ENCODE data around the gene PAK6. TPM values are rescaled to one million over a fixed set of nuclear protein-coding genes. Genes with fewer than 3 reads are reported as not detected.
A peak's percentile ranks its signal among the peaks of the same experiment; 100 is the strongest.

The PAK6 gene
- total RNA-seq, 4 donors from 2014 or later: 0.94 to 4.6 (median 1.6) TPM

GRCh38 chr15:40307421-40308211, 68.8 kb downstream of the PAK6 start, which contains the start of gene PLCB2:
Gene PLCB2 (minus strand): TSS chr15:40307935. CDS start chr15:40307672, 263 bp downstream.
- TF ChIP-seq EP300 (IDR thresholded peaks at IDR 0.05) (no peak), CTCF (IDR thresholded peaks at IDR 0.05) (no peak), POLR2AphosphoS5 (IDR thresholded peaks at IDR 0.05) (no peak), POLR2A (IDR thresholded peaks at IDR 0.05) (no peak)
- Histone ChIP-seq H3K27me3 (peaks cover 10% of the 10 kb centered on the region), H3K4me3 (peak within 1 kb of the TSS in 1 of 2 donors; percentile 40), H3K27ac (peak within 1 kb of the TSS in 2 of 4 donors; percentile 14 to 65), H3K4me1 (peaks cover 0 to 10% (median 0%) of the 10 kb centered on the region in 3 donors), H3K9me3 (no peaks in the 10 kb centered on the region), H3K36me3 (no peaks in the 10 kb centered on the region)
- peak; percentile 55 for ATAC-seq
- 54 to 60% methylated on average over 1 to 4 of the region's 15 CpGs for WGBS, 2 donors (ENCODE audit: low coverage in 1 of 2)

- H3K36me3 ChIP-seq: no peaks in the 10 kb centered on the region
- H3K4me3 ChIP-seq: no peak overlapping the region
- H3K27ac ChIP-seq: no peak overlapping the region
- no peaks in the 10 kb centered on the region for H3K9me3 ChIP-seq
- TF ChIP-seq POLR2AphosphoS5 (IDR thresholded peaks at IDR 0.05) (no peak), POLR2A (IDR thresholded peaks at IDR 0.05) (no peak), CTCF (IDR thresholded peaks at IDR 0.05) (no peak), EP300 (IDR thresholded peaks at IDR 0.05) (no peak)
- ATAC-seq: no peak
- H3K27me3 ChIP-seq: no peaks in the 10 kb centered on the region
- H3K4me1 ChIP-seq: peaks cover 0 to 10% (median 0%) of the 10 kb centered on the region in 3 donors
- WGBS, 2 donors (ENCODE audit: low coverage in 1 of 2): 75 to 94% methylated on average over 3 to 7 of the region's 8 CpGs
Observed at GRCh38 chr15:40309344-40309862, 70.5 kb downstream of the PAK6 start.

GRCh38 chr15:40310001-40310959, 71.4 kb downstream of the PAK6 start:
- H3K9me3 ChIP-seq: no peaks in the 10 kb centered on the region
- H3K36me3 ChIP-seq: no peaks in the 10 kb centered on the region
- peaks cover 0 to 10% (median 0%) of the 10 kb centered on the region in 3 donors for H3K4me1 ChIP-seq
- TF ChIP-seq EP300 (IDR thresholded peaks at IDR 0.05) (no peak), POLR2A (IDR thresholded peaks at IDR 0.05) (no peak), CTCF (IDR thresholded peaks at IDR 0.05) (peak in 3 of 4 experiments; percentile 53 to 72 (median 57)), POLR2AphosphoS5 (IDR thresholded peaks at IDR 0.05) (no peak)
- ATAC-seq: no peak
- no peak overlapping the region for H3K27ac ChIP-seq
- 17% methylated on average over 1 of the region's 4 CpGs; no CpG with 5 or more reads in 1 of the 2 donors for WGBS, 2 donors (ENCODE audit: low coverage in 1 of 2)
- no peak overlapping the region for H3K4me3 ChIP-seq
- H3K27me3 ChIP-seq: no peaks in the 10 kb centered on the region

GRCh38 chr15:40310993-40311392, 72.1 kb downstream of the PAK6 start:
- Histone ChIP-seq H3K4me3 (no peak overlapping the region), H3K27ac (no peak overlapping the region), H3K9me3 (no peaks in the 10 kb centered on the region), H3K27me3 (no peaks in the 10 kb centered on the region), H3K4me1 (peaks cover 0 to 10% (median 0%) of the 10 kb centered on the region in 3 donors), H3K36me3 (no peaks in the 10 kb centered on the region)
- ATAC-seq: no peak
- 33 to 42% methylated on average over 1 to 2 of the region's 3 CpGs for WGBS, 2 donors (ENCODE audit: low coverage in 1 of 2)
- no peak for TF ChIP-seq POLR2AphosphoS5 (IDR thresholded peaks at IDR 0.05)
- TF ChIP-seq POLR2A (IDR thresholded peaks at IDR 0.05): no peak
- no peak for TF ChIP-seq EP300 (IDR thresholded peaks at IDR 0.05)
- TF ChIP-seq CTCF (IDR thresholded peaks at IDR 0.05): no peak

Data from gastroesophageal sphincter (tissue), 4 donors.